Measurements from ENCODE around the gene CYP2D6.

GRCh38 chr22:42163515-42163914 lies 32.9 kb upstream of the CYP2D6 start:
- TF ChIP-seq CTCF (IDR thresholded peaks at IDR 0.05) (no peak), POLR2A (IDR thresholded peaks at IDR 0.05) (no peak)
